ENCODE results near the gene SNX27.

DNA sequence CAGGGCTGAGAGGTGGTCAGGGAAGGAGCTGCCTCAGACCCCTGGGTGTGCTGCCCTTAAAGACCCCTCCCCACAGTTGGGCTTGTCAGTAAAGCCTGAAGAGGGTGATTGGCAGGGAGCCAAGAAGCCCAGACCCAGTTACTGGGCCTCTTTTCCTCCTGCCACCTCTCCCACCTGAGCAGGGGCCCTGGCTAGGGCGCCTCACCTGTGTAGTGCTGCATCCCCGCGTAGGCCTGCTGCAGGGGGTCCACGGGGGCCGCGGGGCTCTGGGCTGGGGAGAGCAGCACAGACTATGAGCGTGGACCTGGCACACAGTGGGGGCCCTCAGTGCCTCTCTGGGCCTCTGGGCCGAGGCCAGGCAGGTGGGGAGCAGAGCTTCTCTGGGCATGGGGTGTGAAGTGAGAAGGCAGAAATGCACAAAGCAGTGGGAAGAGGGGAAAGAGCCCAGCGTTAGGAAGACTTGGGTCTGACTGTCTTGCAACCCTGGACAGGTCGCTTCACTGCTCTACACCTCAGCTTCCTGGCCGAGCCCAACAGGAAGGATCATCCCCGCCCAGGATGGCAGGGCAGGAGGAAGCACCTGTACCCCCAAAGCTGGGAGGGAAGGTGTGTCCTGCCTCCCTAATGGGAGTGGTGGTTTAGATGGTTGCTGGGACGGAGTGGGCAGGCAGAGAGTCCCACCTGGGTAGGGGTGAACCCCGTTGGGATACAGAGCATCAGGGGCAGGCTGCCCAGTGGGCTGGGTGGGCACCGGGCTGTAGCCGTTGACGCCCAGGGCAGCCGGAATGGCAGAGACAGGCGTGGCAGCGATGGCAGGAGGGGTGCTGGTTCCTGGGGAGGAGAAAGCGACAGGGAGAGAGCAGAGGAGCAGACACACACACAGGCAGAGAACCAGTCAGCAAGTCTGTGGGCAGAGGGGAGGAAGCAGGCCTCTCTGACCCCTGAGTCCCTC, 94.9 kb downstream of the SNX27 start:
- TF ChIP-seq ZNF331 (CRISPR knock-in tag; IDR thresholded peaks at IDR 0.05; ENCODE audit: low read depth) (no peak), CTCF (conservative IDR thresholded peaks at IDR 0.05; ENCODE audit: low read depth in 2 of 2) (no peak), EZH2 (IDR thresholded peaks at IDR 0.05; ENCODE audit: low read depth, unreplicated experiment) (no peak), POLR2AphosphoS5 (IDR thresholded peaks at IDR 0.05; ENCODE audit: low read depth) (no peak), REST (IDR thresholded peaks at IDR 0.05; ENCODE audit: unreplicated experiment) (no peak)
